T-helper 1 cell treated with Interleukin-12 subunit alpha and Interleukin-12 subunit beta and Interleukin-4 antibody, amounts not matched to agents 30 ng/mL and 1 ng/mL, for 36 hours (primary cell): ENCODE data around the gene TSHZ1. TPM values are rescaled to one million over a fixed set of nuclear protein-coding genes. Genes with fewer than 3 reads are reported as not detected.
"Not testable (repeated sequence)": the region's sequence is repeated elsewhere in the genome, so short reads cannot be mapped to it uniquely, and the experiment has no call there.

Experiments used
- intact Hi-C: fragments of 100-400 bp; cut with micrococcal nuclease; formaldehyde crosslinking; loops from one replicate; pipeline ENCODE4 v1.15.1; 2024
- total RNA-seq: library from RNA; stranded (reverse); gene quantifications from 2 replicates; pipeline ENCODE4 v1.2.3, GENCODE V29; 2022

Gene TSHZ1
- total RNA-seq, 1 donor from 2014 or later: 15.5 TPM

DNA sequence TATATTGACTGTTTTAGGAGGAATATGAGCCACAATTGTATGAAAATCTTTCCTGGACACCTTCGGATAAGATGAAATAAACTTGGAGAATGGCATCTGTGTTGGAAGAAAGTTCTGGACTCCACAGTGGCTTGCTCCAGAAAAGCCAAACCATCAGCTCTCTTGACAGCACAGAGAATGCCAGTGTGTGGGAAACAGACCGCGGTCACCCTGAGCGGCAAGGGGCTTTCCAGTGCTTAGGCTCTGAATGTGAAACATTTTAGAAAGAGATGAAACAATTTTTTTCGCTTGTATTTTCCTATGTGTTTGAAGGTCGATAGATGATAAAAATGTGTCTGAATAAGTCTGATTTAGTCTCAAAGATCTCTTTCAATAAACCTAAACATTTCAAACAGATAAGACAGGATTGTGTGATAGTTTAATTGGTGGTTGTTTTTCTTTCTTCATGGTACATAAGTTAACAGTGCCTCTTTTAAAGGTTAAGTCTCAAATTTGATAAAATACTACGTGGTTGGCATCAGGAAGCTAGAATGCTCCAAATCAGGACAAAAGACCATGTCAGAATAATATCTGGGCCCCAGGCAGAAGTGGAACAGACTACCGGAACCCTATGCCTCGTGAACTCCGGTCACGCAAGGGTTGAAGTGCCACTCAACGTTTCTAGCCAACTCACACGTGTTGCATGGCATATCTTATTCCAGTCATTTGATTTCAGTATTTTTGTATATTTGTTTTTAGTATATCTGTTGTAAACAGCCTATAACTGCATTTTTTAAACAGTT lies 30.6 kb upstream of the TSHZ1 start:
- intact Hi-C loops: no loop called here

GRCh38 chr18:75183524-75183923 lies 27.1 kb upstream of the TSHZ1 start:
- intact Hi-C loops: no loop called here

- intact Hi-C loops: no loop called here
These were observed 26.6 kb upstream of the TSHZ1 start for GRCh38 chr18:75183973-75184493.

DNA sequence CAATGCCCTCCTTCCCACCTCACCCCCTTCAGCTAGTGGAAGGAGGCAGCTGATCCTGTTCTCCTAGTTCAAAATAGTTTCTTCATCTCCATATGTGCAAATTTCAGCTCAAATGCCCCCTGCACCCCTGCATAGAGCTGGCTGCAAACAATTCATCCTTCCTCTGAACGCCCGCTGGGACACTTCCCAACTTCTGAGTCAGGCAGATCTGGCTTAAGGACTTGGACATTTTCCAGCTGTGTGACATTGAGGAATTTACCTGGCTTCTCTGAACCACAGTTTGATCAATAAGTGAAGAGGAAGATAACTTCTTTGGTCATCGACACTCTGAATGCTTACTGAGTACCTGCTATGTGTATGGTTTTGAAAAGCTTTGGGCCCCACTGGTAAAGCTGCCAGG lies 25.1 kb upstream of the TSHZ1 start:
- intact Hi-C loops: no loop called here

- intact Hi-C loops: not testable (repeated sequence)
These were observed 22.9 kb upstream of the TSHZ1 start for GRCh38 chr18:75187702-75188101.

- intact Hi-C loops: no loop called here
These were observed 20.9 kb upstream of the TSHZ1 start for GRCh38 chr18:75189696-75190095.

- intact Hi-C loops: no loop called here
These were observed 17.7 kb upstream of the TSHZ1 start for GRCh38 chr18:75192899-75193298.

DNA sequence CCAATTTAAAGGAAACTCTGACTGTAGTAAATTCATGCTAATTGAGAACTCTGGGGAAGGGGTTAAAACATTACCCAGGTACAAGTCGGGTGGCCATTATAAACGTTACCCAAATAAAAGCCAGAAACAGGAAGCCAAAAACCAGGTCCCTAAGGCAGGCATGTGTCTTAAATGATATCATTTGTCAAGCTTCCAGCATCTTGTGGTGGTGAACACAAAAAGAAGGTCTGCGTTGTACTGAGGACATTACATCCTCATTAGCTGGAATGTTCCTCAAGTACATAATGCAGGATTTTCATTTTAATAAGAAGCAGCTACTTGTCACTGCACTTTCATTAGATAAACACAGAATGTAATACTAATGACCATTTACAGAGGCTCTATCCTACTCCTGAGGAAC lies 12.6 kb upstream of the TSHZ1 start:
- intact Hi-C loops: no loop called here

GRCh38 chr18:75199327-75199726 lies 11.3 kb upstream of the TSHZ1 start:
- intact Hi-C loops: no loop called here

DNA sequence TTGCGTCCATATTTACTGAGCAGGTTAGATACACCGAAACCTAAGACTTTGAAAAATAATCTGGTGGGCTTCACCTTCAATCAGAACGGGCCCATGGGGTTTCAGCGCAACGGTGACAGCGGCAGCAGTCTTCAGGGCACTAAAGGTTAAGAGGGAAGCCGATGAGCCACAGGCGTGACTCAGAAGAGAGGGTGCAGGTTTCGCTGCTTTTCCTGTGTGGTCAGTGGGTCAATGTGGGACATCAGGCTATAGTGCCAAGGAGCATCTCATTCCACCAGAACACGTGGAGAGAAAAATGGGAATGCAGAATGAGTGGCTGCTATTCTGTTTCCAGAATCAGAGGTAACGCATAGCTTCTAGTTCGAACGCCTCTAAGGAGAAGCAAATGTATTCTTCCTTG lies 10.5 kb upstream of the TSHZ1 start:
- intact Hi-C loops: no loop called here

GRCh38 chr18:75200605-75201280 lies 9.9 kb upstream of the TSHZ1 start:
- intact Hi-C loops: no loop called here

GRCh38 chr18:75201282-75202270 lies 9.0 kb upstream of the TSHZ1 start:
- intact Hi-C loops: no loop called here

GRCh38 chr18:75202696-75203365 lies 7.8 kb upstream of the TSHZ1 start:
- intact Hi-C loops: no loop called here

- intact Hi-C loops: no loop called here
These were observed 7.0 kb upstream of the TSHZ1 start for GRCh38 chr18:75203416-75204268.

- intact Hi-C loops: no loop called here
These were observed 6.3 kb upstream of the TSHZ1 start for GRCh38 chr18:75204269-75204731.

DNA sequence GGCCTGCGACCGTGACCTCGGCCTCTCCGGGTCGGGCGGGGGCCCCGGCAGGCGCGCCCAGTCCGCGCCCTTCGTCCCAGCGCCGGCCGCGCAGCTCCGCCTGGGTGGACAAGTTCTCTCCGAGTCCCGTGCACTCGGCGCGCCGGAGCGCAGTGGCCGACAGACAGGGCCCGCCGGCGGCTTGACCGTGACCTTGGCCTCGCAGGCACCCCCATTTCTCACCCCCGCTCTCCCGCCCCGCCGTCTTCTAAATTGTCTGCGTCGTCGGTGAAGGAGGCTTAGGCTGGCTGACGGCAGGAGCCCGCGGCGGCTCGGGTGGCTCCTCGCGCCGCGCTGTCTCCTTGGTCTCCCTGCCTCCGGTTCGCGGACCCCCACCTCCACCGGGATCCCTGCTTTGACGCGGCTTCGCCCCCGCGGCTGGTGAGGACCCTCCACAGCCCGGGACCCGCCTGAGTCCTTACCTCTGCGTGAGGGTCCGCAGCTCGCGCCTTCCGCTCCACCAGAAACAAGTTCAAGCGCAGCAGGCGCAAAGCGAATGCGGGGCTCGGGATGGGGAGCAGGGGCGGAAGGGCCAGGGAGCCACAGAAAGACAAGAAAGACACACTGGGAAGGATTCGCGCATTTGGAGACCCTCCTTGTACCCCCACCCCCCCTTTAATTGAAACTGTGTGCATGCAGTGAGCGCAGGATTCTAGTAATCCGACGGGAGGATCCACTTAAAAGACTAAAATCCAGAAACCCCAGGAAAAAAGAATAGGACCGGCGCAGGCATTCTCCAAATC lies 5.7 kb upstream of the TSHZ1 start:
- intact Hi-C loops: no loop called here

DNA sequence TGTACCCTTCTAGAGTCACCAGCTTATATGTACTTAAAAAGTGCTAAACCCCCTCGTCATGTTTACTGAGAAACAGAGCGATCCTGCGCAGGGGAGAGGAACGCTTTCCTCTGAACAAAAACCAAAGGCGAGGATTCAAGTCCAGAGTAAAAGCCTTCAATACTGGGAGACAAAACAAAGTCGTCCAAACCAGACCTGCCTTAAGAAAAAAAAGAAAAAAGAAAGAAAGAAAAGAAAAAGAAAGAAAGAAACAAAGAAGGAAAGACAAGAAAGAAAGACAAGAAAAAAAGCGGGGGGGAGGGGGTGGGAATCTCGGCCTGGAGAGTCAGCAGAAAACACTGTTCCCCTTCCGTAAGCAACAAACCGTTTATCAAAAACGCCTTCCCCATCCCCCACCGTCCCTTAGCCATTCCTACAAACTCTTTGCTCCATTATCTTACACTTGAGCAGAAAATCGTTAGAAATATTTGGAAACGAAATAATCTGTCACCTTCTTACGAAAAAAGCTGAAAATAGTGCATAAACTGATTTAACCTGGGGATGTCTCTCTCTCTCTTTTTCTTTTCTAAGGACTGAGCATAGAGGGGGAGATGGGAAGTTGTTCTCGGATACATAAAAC lies 5.0 kb upstream of the TSHZ1 start:
- intact Hi-C loops: no loop called here

DNA sequence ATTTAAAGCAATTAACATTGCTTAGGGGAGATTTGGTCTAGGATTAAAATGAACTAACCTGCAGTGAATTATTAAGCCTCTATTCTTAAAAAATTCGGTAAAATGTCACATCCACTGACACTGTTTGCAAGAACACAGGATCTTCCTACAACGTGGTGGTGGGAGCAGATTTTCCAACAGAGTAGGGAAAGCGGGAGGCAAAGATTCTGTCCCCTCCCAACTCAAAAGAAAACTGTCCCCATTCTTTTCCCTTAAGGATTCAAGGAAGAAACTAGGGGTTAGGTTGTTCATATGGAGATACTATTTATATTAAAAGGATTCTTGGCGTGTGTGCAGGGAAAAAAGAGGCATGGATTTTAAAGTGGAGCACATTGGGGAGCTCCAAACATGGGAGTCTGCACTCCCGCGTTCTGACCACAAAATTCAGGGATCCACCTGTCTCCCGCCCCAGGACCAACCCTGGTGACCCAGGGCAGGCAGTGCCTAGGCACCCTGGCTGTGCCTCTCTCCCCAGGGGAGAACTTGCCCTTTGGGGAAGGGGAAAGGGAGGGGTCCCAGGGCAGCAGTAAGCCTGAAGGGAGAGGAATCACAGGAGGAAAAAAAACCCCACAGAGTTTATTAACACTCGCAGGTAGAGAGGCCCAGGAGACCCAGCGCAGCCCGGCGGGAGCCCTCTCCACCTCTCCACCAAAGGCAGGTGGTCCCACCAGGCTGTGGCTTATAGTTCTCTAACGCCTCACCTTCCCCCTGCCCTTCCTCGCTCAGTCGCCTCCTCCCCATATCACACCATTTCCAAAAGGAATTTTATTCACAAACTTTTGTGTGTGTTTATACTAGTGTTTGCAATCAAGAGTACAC lies 3.9 kb upstream of the TSHZ1 start:
- intact Hi-C loops: no loop called here
